NCI-H510A treated with DMSO at 0.1 percent for 48 hours (cell line): ENCODE results near the gene SLC39A11.
A peak's percentile ranks its signal among the peaks of the same experiment; 100 is the strongest.
"Not testable (repeated sequence)": the region's sequence is repeated elsewhere in the genome, so short reads cannot be mapped to it uniquely, and the experiment has no call there.

Experiments
- DNase-seq: peaks from one replicate; lab custom pipeline; 2025; lab: John Stamatoyannopoulos, UW

Gene SLC39A11

GRCh38 chr17:72656130-72656763 is 436.2 kb downstream of the SLC39A11 start:
- no peak for DNase-seq

GRCh38 chr17:72654706-72655105 is 437.8 kb downstream of the SLC39A11 start:
- no peak for DNase-seq

- DNase-seq, result no peak
These were observed 440.5 kb downstream of the SLC39A11 start for GRCh38 chr17:72651988-72652387.

GRCh38 chr17:72648702-72649101 is 443.8 kb downstream of the SLC39A11 start:
- DNase-seq, result no peak

- DNase-seq, result no peak
These were observed 446.3 kb downstream of the SLC39A11 start for GRCh38 chr17:72646176-72646575.

GRCh38 chr17:72644492-72644891 is 448.0 kb downstream of the SLC39A11 start:
- DNase-seq, result no peak

GRCh38 chr17:72643575-72644216 is 448.8 kb downstream of the SLC39A11 start:
- DNase-seq, result no peak

- no peak for DNase-seq
These were observed 449.8 kb downstream of the SLC39A11 start for GRCh38 chr17:72642720-72643119.

- DNase-seq, result no peak
These were observed 451.9 kb downstream of the SLC39A11 start for GRCh38 chr17:72640415-72641165.

GRCh38 chr17:72639711-72640110 is 452.8 kb downstream of the SLC39A11 start:
- DNase-seq, result no peak

GRCh38 chr17:72638932-72639331 is 453.6 kb downstream of the SLC39A11 start:
- DNase-seq, result not testable (repeated sequence)

GRCh38 chr17:72635034-72635635 is 457.4 kb downstream of the SLC39A11 start:
- no peak for DNase-seq

GRCh38 chr17:72634621-72635020 is 457.9 kb downstream of the SLC39A11 start:
- DNase-seq, result no peak

- DNase-seq, result peak; percentile 86
These were observed 460.4 kb downstream of the SLC39A11 start for GRCh38 chr17:72631949-72632684.

- peak; percentile 33 for DNase-seq
These were observed 460.9 kb downstream of the SLC39A11 start for GRCh38 chr17:72631568-72631948.

GRCh38 chr17:72624652-72625051 is 467.8 kb downstream of the SLC39A11 start:
- DNase-seq, result no peak

GRCh38 chr17:72624226-72624625 is 468.3 kb downstream of the SLC39A11 start:
- no peak for DNase-seq

GRCh38 chr17:72622661-72623433 is 469.6 kb downstream of the SLC39A11 start:
- DNase-seq, result no peak

GRCh38 chr17:72619976-72620650 is 472.4 kb downstream of the SLC39A11 start:
- DNase-seq, result no peak

GRCh38 chr17:72618001-72618509 is 474.4 kb downstream of the SLC39A11 start:
- peak; percentile 79 for DNase-seq
